ENCODE results near the gene USP40.

DNA sequence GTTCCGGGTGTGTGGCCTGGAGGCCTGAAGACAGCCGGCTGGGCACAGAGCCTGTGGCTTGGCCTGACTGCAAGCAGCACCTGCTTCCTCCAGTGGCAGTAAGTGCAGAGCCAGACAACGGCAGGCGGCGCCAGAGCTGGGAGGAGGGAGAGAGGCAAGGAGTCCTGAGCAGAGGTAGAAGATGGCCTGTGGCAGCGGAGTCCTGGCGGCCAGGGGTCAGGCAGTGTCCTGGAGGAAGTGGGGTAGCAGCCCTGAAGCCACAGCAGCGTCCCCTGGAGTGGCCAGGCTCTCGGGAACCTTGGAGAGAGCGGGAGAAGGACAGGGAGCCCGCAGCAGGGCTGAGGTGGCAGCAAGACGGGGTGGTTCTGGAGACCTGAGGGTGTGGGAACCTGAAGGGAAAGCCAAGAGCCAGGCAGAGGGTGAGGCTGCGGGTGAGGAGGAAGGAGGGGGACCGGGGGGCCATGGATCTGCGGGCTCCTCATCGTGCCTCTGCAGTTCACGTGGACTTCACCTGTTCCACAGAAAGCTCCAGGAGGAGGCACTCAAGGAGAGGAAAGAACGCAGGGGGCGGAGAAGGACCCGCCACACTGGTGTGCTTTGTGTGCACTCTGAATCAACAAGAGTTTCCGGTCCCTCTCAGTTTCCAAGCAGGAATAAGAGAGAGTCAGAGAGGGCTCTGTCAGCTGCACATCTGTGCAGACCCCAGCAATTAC, 85.9 kb downstream of the USP40 start:
- TF ChIP-seq CTCF (conservative IDR thresholded peaks at IDR 0.05; ENCODE audit: low read length) = no peak
- TF ChIP-seq EZH2phosphoT487 (IDR thresholded peaks at IDR 0.05; ENCODE audit: borderline replicate concordance) = no peak

Measured in Loucy (cell line).